Progenitor cell of endocrine pancreas (in vitro differentiated cells): ENCODE measurements around the gene FRMD4A. TPM values are rescaled to one million over a fixed set of nuclear protein-coding genes. Genes with fewer than 3 reads are reported as not detected.

Source experiments
- DNase-seq: peaks from one replicate; pipeline ENCODE4 v3.0.0; 2021; ENCODE audit warnings: low spot score; ENCODE audit not compliant: unreplicated experiment
- H3K27ac Mint-ChIP-seq: 2 replicates; pipeline ENCODE4 v1.8.0; 2021; ENCODE audit warnings: mild to moderate bottlenecking, moderate library complexity, mixed read lengths
- H3K27me3 Mint-ChIP-seq: 2 replicates; pipeline ENCODE4 v1.8.0; 2021; ENCODE audit warnings: mixed read lengths
- H3K36me3 Mint-ChIP-seq: 2 replicates; pipeline ENCODE4 v1.8.0; 2022; ENCODE audit warnings: mixed read lengths; ENCODE audit not compliant: insufficient read depth
- H3K4me1 Mint-ChIP-seq: 2 replicates; pipeline ENCODE4 v1.8.0; 2021; ENCODE audit warnings: low read depth, mixed read lengths
- H3K4me3 Mint-ChIP-seq: 2 replicates; pipeline ENCODE4 v1.8.0; 2021; ENCODE audit warnings: low read depth, mild to moderate bottlenecking, moderate library complexity, mixed read lengths
- H3K9me3 Mint-ChIP-seq: 2 replicates; pipeline ENCODE4 v1.8.0; 2021; ENCODE audit warnings: low read depth, mixed read lengths
- CTCF ChIP-seq: fragments of 200-600 bp; sonication (generic); IDR thresholded peaks from one replicate; pipeline ENCODE4 v1.5.0; 2021; ENCODE audit warnings: antibody characterized with exemption, mild to moderate bottlenecking; ENCODE audit not compliant: unreplicated experiment
- long read RNA-seq: library from polyadenylated mRNA; unstranded; transcript quantifications from one replicate; pipeline ENCODE4 v2.0.0, GENCODE V29; 2020
- total RNA-seq: library from RNA; stranded (reverse); gene quantifications from 2 replicates; pipeline ENCODE4 v1.2.1, GENCODE V29; 2021

The FRMD4A gene
- total RNA-seq: 42.2 and 66.9 TPM in 2 replicates
- long read RNA-seq, partial matches to known transcripts: 10 of 23 reads
- long read RNA-seq, other reads (novel, unspliced or antisense): 7 of 23 reads

GRCh38 chr10:14330388-14331061 lies at the start of gene FRMD4A:
FRMD4A (minus strand) TSS chr10:14330924.
- Mint-ChIP-seq H3K27ac (no peak within 1 kb of the TSS), H3K36me3 (no peaks in the 10 kb centered on the region), H3K27me3 (peaks cover 32% of the 10 kb centered on the region), H3K9me3 (no peaks in the 10 kb centered on the region), H3K4me3 (no peak within 1 kb of the TSS), H3K4me1 (no peaks in the 10 kb centered on the region)
- TF ChIP-seq CTCF: no peak
- no peak for DNase-seq

DNA sequence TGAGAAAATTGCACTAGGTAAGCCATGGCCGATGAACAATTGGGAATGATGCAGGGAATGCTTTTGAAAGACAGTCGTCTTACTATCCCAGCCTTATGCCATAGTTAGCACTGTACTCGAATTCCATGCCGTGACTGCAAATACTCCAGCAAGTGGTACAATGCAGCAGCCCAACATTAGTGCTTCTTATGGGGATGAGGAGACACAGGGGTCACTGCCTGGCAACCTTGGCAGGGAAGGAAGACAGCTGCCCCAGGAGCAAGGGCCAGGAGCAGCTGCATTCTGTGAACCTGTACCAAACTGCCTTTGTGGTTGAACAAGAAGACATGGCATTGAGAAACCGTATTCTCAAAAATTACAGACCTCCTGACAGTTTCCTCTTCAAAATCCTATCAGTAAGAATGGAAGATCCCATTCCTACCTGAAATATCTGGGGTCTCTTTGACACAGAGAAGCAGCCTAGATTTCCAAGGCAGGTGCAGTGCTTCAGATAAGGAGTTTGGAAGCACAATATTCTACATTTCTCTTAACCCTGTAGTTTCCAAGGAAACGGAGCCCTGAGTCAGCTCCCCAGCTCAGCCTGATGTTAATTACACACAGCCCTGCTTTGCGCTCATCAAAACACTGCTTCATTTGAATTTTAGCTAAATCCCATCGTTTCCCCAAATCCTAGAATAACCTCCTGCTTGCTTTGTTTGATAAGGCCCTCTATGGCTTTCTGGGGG lies 49.0 kb upstream of the FRMD4A start:
- peaks cover 20% of the 10 kb centered on the region for H3K4me1 Mint-ChIP-seq
- TF ChIP-seq CTCF: no peak

DNA sequence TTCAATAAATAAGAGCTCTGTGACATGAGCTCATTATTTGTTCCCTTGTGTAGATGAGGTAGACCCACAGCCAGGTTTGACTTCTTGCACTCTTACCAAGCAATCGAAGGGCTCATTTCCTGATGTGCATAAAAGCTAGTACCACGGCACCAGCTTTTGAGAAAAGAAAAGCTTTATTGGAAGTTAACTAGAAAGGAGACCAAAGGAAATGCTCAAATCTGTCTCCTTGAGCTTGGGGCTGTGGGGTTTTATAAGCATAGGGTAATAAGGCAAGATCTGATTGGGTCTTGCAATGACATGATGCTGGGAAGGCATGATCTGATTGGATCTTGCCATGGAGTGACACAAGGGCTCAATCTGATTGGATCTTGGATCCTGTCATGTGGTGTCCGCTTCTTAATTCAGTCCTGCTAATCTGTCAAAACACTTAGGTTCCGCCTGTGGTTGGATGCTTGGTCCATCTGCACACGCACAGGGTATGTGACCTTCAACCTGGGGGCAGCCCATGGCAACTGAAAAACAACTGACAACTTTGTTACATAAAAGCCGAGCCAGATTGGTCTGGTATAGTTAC lies 47.8 kb upstream of the FRMD4A start:
- Mint-ChIP-seq H3K4me1 (peaks cover 20% of the 10 kb centered on the region), H3K27me3 (no peaks in the 10 kb centered on the region), H3K27ac (no peak overlapping the region), H3K4me3 (no peak overlapping the region), H3K9me3 (peaks cover 3% of the 10 kb centered on the region), H3K36me3 (no peaks in the 10 kb centered on the region)
- DNase-seq: no peak
- TF ChIP-seq CTCF: no peak

More for the DNA sequence above, 49.0 kb upstream of the FRMD4A start:
- Mint-ChIP-seq H3K27me3 (peaks cover 3% of the 10 kb centered on the region), H3K4me3 (no peak overlapping the region), H3K36me3 (no peaks in the 10 kb centered on the region), H3K27ac (no peak overlapping the region), H3K9me3 (peaks cover 3% of the 10 kb centered on the region)
- no peak for DNase-seq

GRCh38 chr10:14377591-14378175 lies 47.0 kb upstream of the FRMD4A start:
- Mint-ChIP-seq H3K4me1 (peaks cover 20% of the 10 kb centered on the region), H3K36me3 (no peaks in the 10 kb centered on the region), H3K9me3 (peaks cover 3% of the 10 kb centered on the region), H3K4me3 (no peak overlapping the region), H3K27ac (no peak overlapping the region), H3K27me3 (peaks cover 4% of the 10 kb centered on the region)
- no peak for TF ChIP-seq CTCF
- DNase-seq: no peak
